Embryonic facial prominence (tissue), 1 donor: ENCODE measurements around the gene MYL3.
"Not testable (repeated sequence)": the region's sequence is repeated elsewhere in the genome, so short reads cannot be mapped to it uniquely, and the experiment has no call there.

ENCODE experiments used
- DNase-seq: peaks from one replicate; pipeline ENCODE4 v3.0.0-alpha.2; 2016; ENCODE audit errors: extremely low spot score

Gene MYL3

DNA sequence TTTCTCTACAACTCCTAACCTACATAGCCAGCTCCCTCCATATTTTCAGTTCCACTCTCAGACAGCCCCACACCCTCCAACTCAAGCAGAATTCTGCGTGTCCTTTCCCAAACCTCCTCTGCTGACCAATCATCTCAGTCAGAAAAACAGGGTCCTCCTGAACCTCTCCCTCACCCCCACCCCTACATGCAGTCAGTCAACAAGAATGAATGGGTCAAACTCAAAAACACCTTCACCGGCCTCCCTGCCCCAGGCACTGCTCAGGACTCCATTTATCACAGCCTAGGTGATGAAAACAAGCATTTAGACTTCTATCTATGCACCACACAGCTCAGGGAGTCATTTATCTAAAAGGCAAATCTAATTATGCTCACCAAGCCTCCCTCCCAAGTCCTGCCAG, 32.4 kb downstream of the MYL3 start:
- DNase-seq = no peak

DNA sequence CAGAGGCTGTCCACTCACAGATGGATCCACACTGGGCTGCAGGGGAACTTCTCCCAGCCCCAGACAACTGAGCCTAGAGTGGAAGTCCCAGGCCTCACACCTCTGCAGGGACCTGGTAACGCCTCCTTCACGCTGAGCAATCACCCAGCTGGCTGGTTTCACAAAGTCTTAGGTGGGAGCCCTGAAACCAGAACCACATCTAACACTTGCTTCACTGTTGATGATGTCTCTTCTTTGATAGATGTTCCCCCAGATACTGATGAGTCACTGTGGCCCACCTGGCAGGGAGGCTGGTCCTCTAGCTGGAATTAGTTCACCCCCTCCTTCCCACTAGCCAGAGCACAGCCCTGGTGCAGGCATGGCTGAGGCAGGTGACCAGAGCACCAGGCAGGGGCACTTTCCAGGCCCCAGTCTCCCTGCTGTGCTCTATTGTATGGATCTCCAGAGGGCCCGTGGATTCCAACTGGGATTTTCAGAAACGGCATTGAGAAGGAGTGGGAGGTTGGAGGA, 33.5 kb downstream of the MYL3 start:
- DNase-seq = no peak

DNA sequence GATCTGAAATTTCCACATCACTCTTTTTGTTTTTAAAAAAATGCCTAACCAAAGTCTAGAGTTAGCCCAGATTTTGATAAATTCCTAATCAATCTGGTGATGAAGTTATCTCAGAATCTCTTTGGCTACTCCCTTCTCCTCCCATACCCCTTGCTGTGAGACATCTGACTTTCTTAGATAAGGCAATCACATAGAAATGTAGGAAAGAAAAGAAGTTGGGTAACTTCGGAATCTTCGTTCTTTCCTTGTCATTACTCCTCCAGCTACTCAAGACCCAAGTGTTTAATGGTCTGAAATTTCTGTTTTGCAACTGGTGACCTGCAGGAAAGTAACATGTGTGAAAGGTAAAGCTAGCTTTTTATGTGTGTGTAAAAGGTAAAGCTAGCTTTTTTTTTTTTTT, 37.8 kb downstream of the MYL3 start:
- no peak for DNase-seq

DNA sequence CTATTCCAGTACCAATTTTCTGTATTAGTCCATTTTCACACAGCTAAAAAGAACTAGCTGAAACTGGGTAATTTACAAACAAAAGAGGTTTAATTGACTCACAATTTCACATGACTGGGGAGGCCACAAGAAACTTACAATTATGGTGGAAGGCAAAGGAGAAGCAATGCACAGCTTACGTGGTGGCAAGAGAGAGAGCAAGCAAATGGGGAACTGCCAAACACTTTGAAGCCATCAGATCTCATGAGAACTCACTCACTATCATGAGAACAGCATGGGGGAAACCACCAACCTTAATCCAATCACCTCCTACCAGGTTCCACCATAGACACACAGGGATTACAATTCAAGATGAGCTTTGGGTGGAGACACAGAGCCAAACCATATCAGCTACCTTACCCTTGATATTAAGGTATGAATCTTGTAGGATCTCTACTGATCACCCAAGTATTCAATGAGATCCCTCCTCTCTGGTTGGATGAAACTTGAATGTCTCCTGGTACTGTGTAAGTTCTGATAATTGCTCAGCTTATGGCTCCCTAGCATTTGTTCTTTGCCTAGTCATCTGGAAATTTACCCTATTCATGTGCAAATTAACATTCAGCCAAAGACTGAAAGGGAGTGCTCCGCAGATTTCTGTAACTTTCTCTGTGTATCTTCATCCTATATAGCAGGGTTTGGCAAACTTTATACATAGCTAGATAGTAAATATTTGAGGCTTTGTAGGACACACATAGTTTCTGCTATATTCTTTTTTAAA, 38.9 kb downstream of the MYL3 start:
- DNase-seq = no peak

DNA sequence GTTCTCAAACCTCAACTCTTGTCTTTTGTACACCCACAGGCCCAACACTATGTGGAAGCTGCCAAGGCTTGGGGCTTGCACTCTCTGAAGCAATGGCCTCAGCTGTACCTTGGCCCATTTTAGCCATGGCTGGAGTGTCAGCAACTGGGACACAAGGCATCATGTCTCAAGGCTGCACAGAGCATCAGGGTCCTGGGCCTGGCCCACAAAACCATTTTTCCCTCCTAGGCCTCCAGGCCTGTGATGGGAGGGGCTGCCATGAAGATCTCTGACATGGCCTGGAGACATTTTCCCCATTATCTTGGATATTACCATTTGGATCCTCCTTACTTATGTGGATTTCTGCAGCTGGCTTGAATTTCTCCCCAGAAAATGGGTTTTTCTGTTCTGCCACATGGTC, 39.9 kb downstream of the MYL3 start:
- DNase-seq = not testable (repeated sequence)

DNA sequence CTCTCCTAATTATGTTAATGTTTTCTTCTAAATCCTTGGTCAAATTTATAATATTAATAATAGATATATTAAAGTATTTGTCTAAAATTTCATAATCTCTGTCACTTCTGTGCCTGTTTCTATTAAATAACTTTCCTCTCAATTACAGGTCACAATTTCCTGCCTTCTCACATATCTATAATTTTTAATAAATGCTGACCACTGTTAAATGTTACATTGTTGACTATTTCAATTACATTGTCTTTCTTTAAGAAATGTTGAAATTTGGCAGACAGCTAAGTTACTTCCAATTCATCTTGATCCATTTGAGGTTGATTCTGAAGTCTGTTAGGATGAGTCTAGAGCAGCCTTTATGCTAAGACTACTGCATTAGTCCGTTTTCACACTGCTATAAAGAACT, 41.7 kb downstream of the MYL3 start:
- DNase-seq = no peak

DNA sequence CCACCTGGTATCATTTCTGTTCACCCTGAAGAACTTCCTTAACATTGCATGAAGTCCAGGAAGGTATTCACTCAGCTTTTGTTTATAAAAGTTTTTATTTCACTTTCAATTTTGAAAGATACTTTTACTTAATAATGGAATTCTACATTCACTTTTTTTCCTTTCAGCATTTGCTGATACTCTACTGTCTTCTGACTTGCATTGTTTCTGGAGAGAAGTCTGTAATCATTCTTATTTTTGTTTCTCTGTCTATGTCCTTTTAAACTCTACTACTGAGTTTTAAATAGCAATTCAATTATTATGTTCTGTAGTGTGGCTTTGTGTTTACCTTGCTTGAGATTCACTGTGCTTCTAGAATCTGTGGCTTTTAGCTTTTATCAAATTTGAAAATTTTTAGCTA, 42.4 kb downstream of the MYL3 start:
- DNase-seq = no peak

DNA sequence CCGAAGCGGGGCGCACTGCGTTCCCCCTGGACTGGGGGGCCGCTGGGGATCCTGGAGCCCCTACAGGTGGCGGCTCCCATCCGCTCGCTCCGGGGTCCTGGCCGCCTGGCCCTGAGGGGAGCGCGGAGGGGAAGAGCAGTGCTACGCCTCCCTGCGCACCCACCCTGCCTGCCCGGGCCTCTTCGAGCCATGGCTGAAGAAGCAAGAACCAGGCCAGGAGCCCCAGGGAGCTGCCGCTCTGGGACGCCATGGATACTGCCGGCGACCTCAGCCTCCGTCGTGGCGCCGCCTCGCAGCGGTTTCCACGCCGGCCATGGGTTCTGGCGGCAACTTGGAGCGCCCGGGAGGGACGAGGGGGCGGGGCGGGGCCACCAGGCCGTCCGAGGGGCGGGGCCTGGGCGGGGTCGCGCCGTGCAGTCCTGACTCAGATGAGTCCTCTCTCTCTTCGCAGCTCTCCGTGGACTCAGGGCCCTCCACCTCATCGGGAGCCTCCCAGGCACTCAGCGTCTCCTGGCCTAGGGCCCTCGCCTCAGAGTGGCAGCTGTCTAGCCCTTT, 50.9 kb downstream of the MYL3 start:
- DNase-seq = no peak

DNA sequence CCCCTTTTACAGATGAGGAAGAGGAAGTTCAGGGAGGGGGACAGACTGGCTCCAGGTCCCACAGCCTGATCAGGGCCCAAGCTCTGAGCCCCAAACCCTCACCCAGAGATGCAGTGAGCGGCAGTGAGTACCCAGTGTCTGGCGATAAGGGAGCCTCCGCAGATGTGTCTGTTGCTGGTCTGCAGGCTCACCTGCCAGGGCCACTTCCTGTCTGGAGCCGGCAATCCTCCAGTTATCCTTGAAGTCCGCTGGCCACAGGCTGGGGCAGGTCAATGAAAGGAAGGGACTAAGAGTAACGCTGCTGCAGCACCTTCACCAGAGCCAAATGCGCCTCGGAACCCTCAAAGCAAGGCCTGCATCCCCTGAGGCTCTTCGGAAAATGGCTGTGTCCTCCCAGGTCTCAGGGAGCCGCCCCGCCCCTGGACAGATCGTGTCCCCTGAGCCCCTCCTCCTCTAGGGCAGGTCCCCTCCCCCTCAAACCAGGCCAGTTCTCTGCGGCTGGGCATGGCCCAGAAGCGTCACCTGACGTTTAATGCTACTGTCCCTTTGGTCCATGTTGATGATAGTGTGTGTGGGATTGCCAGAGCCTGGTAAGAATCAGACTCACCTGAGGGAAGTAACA, 51.5 kb downstream of the MYL3 start:
- DNase-seq = no peak

DNA sequence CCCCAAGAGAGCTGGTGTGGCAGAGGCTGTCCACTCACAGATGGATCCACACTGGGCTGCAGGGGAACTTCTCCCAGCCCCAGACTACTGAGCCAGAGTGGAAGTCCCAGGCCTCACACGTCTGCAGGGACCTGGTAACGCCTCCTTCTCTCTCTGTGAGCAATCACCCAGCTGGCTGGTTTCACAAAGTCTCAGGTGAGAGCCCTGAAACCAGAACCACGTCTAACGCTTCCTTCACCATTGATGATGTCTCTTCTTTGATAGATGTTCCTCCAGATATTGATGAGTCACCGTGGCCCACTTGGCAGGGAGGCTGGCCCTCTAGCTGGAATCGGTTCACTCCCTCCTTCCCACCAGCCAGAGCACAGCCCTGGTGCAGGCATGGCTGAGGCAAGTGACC, 54.5 kb downstream of the MYL3 start:
- DNase-seq = not testable (repeated sequence)
